CD4-positive, alpha-beta T cell (primary cell): ENCODE results near the gene COL4A4. TPM values are rescaled to one million over a fixed set of nuclear protein-coding genes. Genes with fewer than 3 reads are reported as not detected.
A peak's percentile ranks its signal among the peaks of the same experiment; 100 is the strongest.

Experiments used
- ATAC-seq: fragments of 200-7000 bp; cut with Tn5 transposase; one replicate; pipeline ENCODE4 v1.10.0; 2022; ENCODE audit warnings: mild to moderate bottlenecking; ENCODE audit not compliant: poor library complexity
- CTCF ChIA-PET: fragments of 350-600 bp; sonication (Branson Sonifier 250); formaldehyde crosslinking; loops from one replicate; lab custom pipeline; 2021; ENCODE audit warnings: antibody characterized with exemption, inconsistent platforms; lab: Charles Lee
- POLR2A ChIA-PET: fragments of 350-600 bp; sonication (Branson Sonifier 250); formaldehyde crosslinking; loops from one replicate; lab custom pipeline; 2021; ENCODE audit warnings: antibody characterized with exemption, inconsistent platforms; lab: Charles Lee
- DNase-seq, 14 experiments: peaks; one replicate each; pipeline ENCODE4 v3.0.0-alpha.2; 2013 to 2020; ENCODE audit warnings: mixed read lengths in 2 of 14
- H3K27ac ChIP-seq, 2 donors: one replicate each; pipeline versions ENCODE4 v1.5.1 to v1.7.0; 2013; ENCODE audit warnings: low read length in 2 of 2, low read depth in 1 of 2, mild to moderate bottlenecking in 1 of 2
- H3K27me3 ChIP-seq, 2 experiments: 1 replicate in 1 of 2; 2 replicates in 1 of 2; pipeline versions ENCODE4 v1.6.1 to v1.7.0; 2013; ENCODE audit warnings: low read length in 2 of 2, control low read depth in 1 of 2, mild to moderate bottlenecking in 1 of 2, moderate library complexity in 1 of 2; ENCODE audit not compliant: insufficient read depth in 2 of 2, control insufficient read depth in 1 of 2
- H3K36me3 ChIP-seq: one replicate; pipeline ENCODE4 v1.6.1; 2013; ENCODE audit warnings: low read length, control low read depth; ENCODE audit not compliant: insufficient read depth
- H3K4me1 ChIP-seq: one replicate; pipeline ENCODE4 v1.6.1; 2013; ENCODE audit warnings: low read length, control low read depth; ENCODE audit not compliant: insufficient read depth
- H3K4me3 ChIP-seq: one replicate; pipeline ENCODE4 v1.5.1; 2013; ENCODE audit warnings: mild to moderate bottlenecking, low read length, moderate library complexity
- H3K9me3 ChIP-seq, 2 experiments: 1 replicate in 1 of 2; 2 replicates in 1 of 2; pipeline versions ENCODE4 v1.6.1 to v1.7.0; 2013; ENCODE audit warnings: low read length in 2 of 2, mild to moderate bottlenecking in 2 of 2, control low read depth in 1 of 2, moderate library complexity in 1 of 2; ENCODE audit not compliant: control insufficient read depth in 1 of 2, insufficient read depth in 1 of 2
- H3K27ac Mint-ChIP-seq: one replicate; pipeline ENCODE4 v1.8.0; 2020; ENCODE audit warnings: mixed read lengths
- H3K27me3 Mint-ChIP-seq: one replicate; pipeline ENCODE4 v1.8.0; 2021; ENCODE audit warnings: mixed read lengths
- H3K36me3 Mint-ChIP-seq: one replicate; pipeline ENCODE4 v1.8.0; 2021; ENCODE audit warnings: low read depth, mixed read lengths
- H3K4me1 Mint-ChIP-seq: one replicate; pipeline ENCODE4 v1.8.0; 2021; ENCODE audit warnings: low read depth, mixed read lengths
- H3K4me3 Mint-ChIP-seq: one replicate; pipeline ENCODE4 v1.8.0; 2020; ENCODE audit warnings: mild to moderate bottlenecking, mixed read lengths
- H3K9me3 Mint-ChIP-seq: one replicate; pipeline ENCODE4 v1.8.0; 2020; ENCODE audit warnings: mixed read lengths
- CTCF ChIP-seq: fragments of 200-600 bp; IDR thresholded peaks from one replicate; pipeline ENCODE4 v1.8.0; 2022; ENCODE audit warnings: antibody characterized with exemption, mild to moderate bottlenecking
- intact Hi-C, 2 experiments: fragments of 100-400 bp; cut with DNase I in 1 of 2; cut with micrococcal nuclease in 1 of 2; formaldehyde crosslinking; loops; one replicate each; pipeline versions ENCODE4 v1.15.1 to v1.9.0; 2023 to 2025; cut with DNase I, micrococcal nuclease
- total RNA-seq, 174 experiments: library from RNA in 2 of 174; stranded (reverse) in 2 of 174; gene quantifications; one replicate each; pipeline ENCODE4 v1.2.3 and lab custom pipeline; 2021 to 2026

COL4A4 gene
- total RNA-seq, 2 experiments from 2014 or later, result not detected

- H3K27me3 Mint-ChIP-seq, result peaks cover 7% of the 10 kb centered on the region
These were observed 143.6 kb downstream of the COL4A4 start for GRCh38 chr2:227020416-227020815.

GRCh38 chr2:227016894-227017293 lies 147.1 kb downstream of the COL4A4 start:
- Histone ChIP-seq H3K9me3 (no peaks in the 10 kb centered on the region), H3K27ac (no peak overlapping the region), H3K27me3 (peaks cover 0 to 4% of the 10 kb centered on the region in 2 experiments), H3K36me3 (no peaks in the 10 kb centered on the region), H3K4me3 (no peak overlapping the region), H3K4me1 (no peaks in the 10 kb centered on the region)
- H3K4me1 Mint-ChIP-seq, result no peaks in the 10 kb centered on the region
- no peaks in the 10 kb centered on the region for H3K9me3 Mint-ChIP-seq
- peaks cover 7% of the 10 kb centered on the region for H3K27me3 Mint-ChIP-seq
- no peak for ATAC-seq
- H3K4me3 Mint-ChIP-seq, result no peak overlapping the region
- DNase-seq, result no peak
- CTCF ChIA-PET, result no interaction called here
- POLR2A ChIA-PET, result no interaction called here
- TF ChIP-seq CTCF, result no peak
- no peak overlapping the region for H3K27ac Mint-ChIP-seq
- H3K36me3 Mint-ChIP-seq, result no peaks in the 10 kb centered on the region
- intact Hi-C loops, result no loop called here

More at GRCh38 chr2:227020416-227020815, 143.6 kb downstream of the COL4A4 start:
- Histone ChIP-seq H3K27ac (no peak overlapping the region), H3K36me3 (no peaks in the 10 kb centered on the region), H3K4me1 (no peaks in the 10 kb centered on the region), H3K27me3 (peaks cover 0 to 6% of the 10 kb centered on the region in 2 experiments), H3K4me3 (no peak overlapping the region), H3K9me3 (no peaks in the 10 kb centered on the region)
- ChIA-PET CTCF (no interaction called here), POLR2A (no interaction called here)
- DNase-seq, result peak in 2 of 14 experiments; percentile 4
- H3K9me3 Mint-ChIP-seq, result no peaks in the 10 kb centered on the region
- no peaks in the 10 kb centered on the region for H3K4me1 Mint-ChIP-seq
- TF ChIP-seq CTCF, result no peak
- intact Hi-C loops, result no loop called here
- H3K36me3 Mint-ChIP-seq, result no peaks in the 10 kb centered on the region
- no peak overlapping the region for H3K27ac Mint-ChIP-seq
- no peak overlapping the region for H3K4me3 Mint-ChIP-seq
- no peak for ATAC-seq

GRCh38 chr2:227013881-227014280 lies 150.1 kb downstream of the COL4A4 start:
- H3K27ac Mint-ChIP-seq, result no peak overlapping the region
- Histone ChIP-seq H3K36me3 (no peaks in the 10 kb centered on the region), H3K27ac (no peak overlapping the region), H3K9me3 (no peaks in the 10 kb centered on the region), H3K4me1 (no peaks in the 10 kb centered on the region), H3K4me3 (no peak overlapping the region), H3K27me3 (peaks cover 0 to 3% of the 10 kb centered on the region in 2 experiments)
- no peaks in the 10 kb centered on the region for H3K36me3 Mint-ChIP-seq
- TF ChIP-seq CTCF, result no peak
- DNase-seq (no peak), ATAC-seq (no peak)
- ChIA-PET POLR2A (no interaction called here), CTCF (no interaction called here)
- intact Hi-C loops, result no loop called here
- H3K4me3 Mint-ChIP-seq, result no peak overlapping the region
- H3K4me1 Mint-ChIP-seq, result no peaks in the 10 kb centered on the region
- H3K27me3 Mint-ChIP-seq, result peaks cover 7% of the 10 kb centered on the region
- no peaks in the 10 kb centered on the region for H3K9me3 Mint-ChIP-seq
